ENCODE results near the gene ESYT3.

Gene ESYT3

GRCh38 chr3:138434276-138434874 is at the start of gene ESYT3:
Gene ESYT3 (plus strand): TSS chr3:138434616. CDS start chr3:138434799, 183 bp downstream.
- no peak for DNase-seq (ENCODE audit: low read depth)

- no peak for DNase-seq (ENCODE audit: low read depth)
These were observed 49.4 kb upstream of the ESYT3 start for GRCh38 chr3:138384976-138385375.

GRCh38 chr3:138389144-138389601 is 45.2 kb upstream of the ESYT3 start:
- DNase-seq (ENCODE audit: low read depth): no peak

GRCh38 chr3:138389841-138390581 is 44.4 kb upstream of the ESYT3 start:
- no peak for DNase-seq (ENCODE audit: low read depth)

GRCh38 chr3:138390582-138390932 is 43.9 kb upstream of the ESYT3 start:
- no peak for DNase-seq (ENCODE audit: low read depth)

GRCh38 chr3:138394156-138394555 is 40.3 kb upstream of the ESYT3 start:
- no peak for DNase-seq (ENCODE audit: low read depth)

GRCh38 chr3:138394686-138395085 is 39.7 kb upstream of the ESYT3 start:
- no peak for DNase-seq (ENCODE audit: low read depth)

- DNase-seq (ENCODE audit: low read depth): no peak
These were observed 38.3 kb upstream of the ESYT3 start for GRCh38 chr3:138395865-138396751.

- DNase-seq (ENCODE audit: low read depth): no peak
These were observed 37.5 kb upstream of the ESYT3 start for GRCh38 chr3:138396752-138397410.

- DNase-seq (ENCODE audit: low read depth): no peak
These were observed 36.4 kb upstream of the ESYT3 start for GRCh38 chr3:138397983-138398382.

DNA sequence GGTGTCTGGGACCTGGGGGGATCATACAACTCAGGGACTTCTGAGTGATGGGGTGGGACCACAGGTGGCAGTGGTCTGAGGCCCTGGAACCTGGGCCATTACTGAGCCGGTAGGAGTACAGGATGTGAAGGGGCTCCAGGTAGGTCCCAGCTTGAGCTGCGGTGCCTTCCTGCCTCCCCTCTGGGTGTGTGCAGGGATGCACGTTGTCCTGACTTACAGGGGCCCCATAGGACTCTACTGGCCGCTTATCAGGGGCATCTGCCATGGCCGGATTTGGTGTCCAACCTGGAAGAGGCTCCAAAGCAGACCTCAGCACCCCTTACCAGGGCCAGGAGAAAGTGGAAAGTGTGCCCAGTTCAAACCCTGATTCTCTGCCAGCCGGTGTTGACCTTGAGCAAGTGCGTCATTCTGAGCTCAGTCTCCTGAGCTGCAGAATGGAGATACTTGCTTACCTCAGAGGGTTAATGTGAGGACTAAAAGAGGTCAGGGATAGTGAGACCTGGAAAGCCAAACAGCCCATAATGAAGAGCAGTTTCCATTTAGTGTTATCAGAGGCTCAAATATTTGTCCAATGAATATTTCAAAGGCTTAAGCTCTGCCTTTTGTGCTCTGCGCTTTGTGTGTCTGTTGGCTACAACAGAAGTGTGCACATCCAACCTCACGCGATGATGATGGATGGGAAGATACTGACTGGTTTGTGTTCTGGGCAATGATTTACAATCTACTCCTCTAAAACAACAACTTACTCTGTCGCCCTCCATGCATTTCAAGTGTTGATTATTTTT is 35.4 kb upstream of the ESYT3 start:
- no peak for DNase-seq (ENCODE audit: low read depth)

DNA sequence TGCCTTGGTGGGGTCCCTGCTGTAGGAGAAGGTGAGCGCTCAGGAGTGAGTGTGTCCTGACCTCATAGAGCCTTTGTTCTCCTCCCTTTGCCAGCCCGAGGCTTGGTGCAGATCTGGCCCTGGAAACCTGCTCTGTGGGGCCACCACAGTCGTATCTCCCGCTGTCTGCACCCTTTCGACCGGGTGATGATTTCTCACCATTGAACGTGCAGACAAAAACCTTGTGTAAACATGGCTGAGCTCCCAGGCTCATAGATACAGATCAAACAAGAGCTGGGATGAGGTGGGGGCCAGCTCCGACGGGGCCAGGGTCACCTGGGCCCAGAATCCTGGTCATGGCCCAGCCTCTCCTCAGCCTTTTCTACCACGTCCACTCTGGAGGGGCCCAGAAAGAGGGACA is 34.6 kb upstream of the ESYT3 start:
- DNase-seq (ENCODE audit: low read depth): no peak

- no peak for DNase-seq (ENCODE audit: low read depth)
These were observed 33.8 kb upstream of the ESYT3 start for GRCh38 chr3:138400651-138401070.

GRCh38 chr3:138401834-138402233 is 32.6 kb upstream of the ESYT3 start:
- DNase-seq (ENCODE audit: low read depth): no peak

GRCh38 chr3:138404121-138404520 is 30.3 kb upstream of the ESYT3 start:
- DNase-seq (ENCODE audit: low read depth): no peak

GRCh38 chr3:138405001-138405400 is 29.4 kb upstream of the ESYT3 start:
- DNase-seq (ENCODE audit: low read depth): no peak

DNA sequence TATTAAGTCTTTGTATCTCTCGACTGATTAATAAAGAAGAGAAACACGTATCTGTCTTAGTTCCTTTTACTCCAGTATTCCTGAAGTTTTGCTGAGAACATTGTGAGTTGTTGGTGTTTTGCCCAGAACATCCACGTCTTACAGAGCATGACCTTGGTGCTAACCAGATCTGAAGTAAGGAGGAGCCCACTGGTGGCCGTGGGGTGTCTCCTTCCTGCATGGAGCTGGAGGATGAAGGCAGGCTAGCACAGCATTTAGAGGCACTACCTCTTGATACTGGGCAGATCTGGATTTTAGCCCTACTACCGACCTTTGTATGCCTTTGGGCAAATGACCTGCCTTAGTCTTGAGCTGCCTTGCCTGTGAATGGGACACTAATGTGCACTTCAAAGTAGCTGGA is 28.9 kb upstream of the ESYT3 start:
- no peak for DNase-seq (ENCODE audit: low read depth)

GRCh38 chr3:138406606-138407005 is 27.8 kb upstream of the ESYT3 start:
- no peak for DNase-seq (ENCODE audit: low read depth)

DNA sequence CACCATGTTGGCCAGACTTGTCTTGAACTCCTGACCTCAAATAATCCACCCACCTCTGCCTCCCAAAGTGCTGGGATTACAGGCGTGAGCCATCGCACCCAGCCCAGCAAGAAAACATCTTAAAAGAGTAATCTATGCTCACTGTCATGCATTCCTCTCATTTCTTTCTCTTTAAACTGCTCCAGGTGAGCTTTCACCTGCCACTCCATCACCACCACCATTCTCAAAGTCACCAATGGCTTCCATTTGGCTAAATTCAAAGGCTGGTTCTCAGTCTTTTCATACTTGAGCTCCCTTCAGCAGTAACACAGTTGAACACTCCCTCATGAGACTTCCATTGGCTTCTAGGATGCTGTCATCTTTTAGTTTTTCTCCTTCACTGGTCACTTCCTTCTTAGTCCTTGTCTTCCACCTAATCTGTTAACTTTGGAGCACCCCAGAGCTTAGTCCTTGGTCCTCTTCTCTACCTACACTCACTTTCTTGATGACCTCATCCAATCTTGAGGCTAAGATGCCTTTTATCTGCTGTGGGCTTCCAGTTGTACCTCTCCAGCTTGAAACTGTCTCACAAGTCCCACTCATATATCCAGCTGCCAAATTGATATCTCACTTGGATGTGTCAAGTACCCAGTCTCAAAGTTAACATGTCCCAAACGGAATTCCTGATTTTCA is 27.0 kb upstream of the ESYT3 start:
- DNase-seq (ENCODE audit: low read depth): no peak

GRCh38 chr3:138408751-138409570 is 25.5 kb upstream of the ESYT3 start:
- DNase-seq (ENCODE audit: low read depth): no peak
